Upper lobe of left lung (tissue), 6 donors: Measurements from ENCODE around the gene RAI14. TPM values are rescaled to one million over a fixed set of nuclear protein-coding genes. Genes with fewer than 3 reads are reported as not detected.

Source experiments
- ATAC-seq, 2 donors: fragments of 200-7000 bp; cut with Tn5 transposase; one replicate each; pipeline ENCODE4 v1.9.1; 2022; ENCODE audit warnings: mild to moderate bottlenecking in 2 of 2, moderate library complexity in 2 of 2; ENCODE audit not compliant: low FRiP score in 2 of 2
- DNase-seq, 2 donors: peaks; one replicate each; pipeline ENCODE4 v3.0.0-alpha.2; 2019 to 2020
- H3K27ac ChIP-seq, 4 donors: fragments of 200-600 bp; sonication (generic); one replicate each; pipeline ENCODE4 v1.5.1; 2016 to 2019
- H3K27me3 ChIP-seq, 4 donors: fragments of 200-600 bp; sonication (generic); one replicate each; pipeline ENCODE4 v1.5.1; 2017 to 2019
- H3K36me3 ChIP-seq, 4 donors: fragments of 200-600 bp; sonication (generic); one replicate each; pipeline ENCODE4 v1.5.1; 2016 to 2019
- H3K4me1 ChIP-seq, 4 donors: fragments of 200-600 bp; sonication (generic); one replicate each; pipeline ENCODE4 v1.5.1; 2018 to 2019
- H3K4me3 ChIP-seq, 4 donors: fragments of 200-600 bp; sonication (generic); one replicate each; pipeline ENCODE4 v1.5.1; 2017 to 2019; ENCODE audit warnings: mild to moderate bottlenecking in 2 of 4, moderate library complexity in 1 of 4
- H3K9me3 ChIP-seq, 4 donors: fragments of 200-600 bp; sonication (generic); one replicate each; pipeline ENCODE4 v1.5.1; 2018 to 2019
- CTCF ChIP-seq, 6 experiments: fragments of 450-650 bp in 4 of 6; fragments of 200-600 bp in 2 of 6; sonication (generic) in 2 of 6; IDR thresholded peaks; one replicate each; pipeline ENCODE4 v1.5.1; 2016 to 2019; ENCODE audit warnings: antibody characterized with exemption in 6 of 6
- EP300 ChIP-seq, 4 donors: sonication (generic); formaldehyde crosslinking; IDR thresholded peaks; one replicate each; pipeline ENCODE4 v1.5.1; 2017; ENCODE audit warnings: antibody characterized with exemption in 4 of 4, control low read depth in 2 of 4
- POLR2A ChIP-seq, 4 donors: fragments of 450-650 bp; IDR thresholded peaks; one replicate each; pipeline ENCODE4 v1.5.1; 2016 to 2017; ENCODE audit warnings: antibody characterized with exemption in 4 of 4, mild to moderate bottlenecking in 2 of 4
- POLR2AphosphoS5 ChIP-seq, 2 donors: sonication (generic); formaldehyde crosslinking; IDR thresholded peaks; one replicate each; pipeline ENCODE4 v1.5.1; 2017; ENCODE audit warnings: antibody characterized with exemption in 2 of 2
- WGBS, 2 donors: methylation state at CpG; one replicate each; pipeline ENCODE4 v1.1.5; 2017 to 2018; 5-methylcytosine and 5-hydroxymethylcytosine counted together
- total RNA-seq, 6 donors: library from RNA; depleted of rRNA in 4 of 6; stranded (reverse); fragments of >200 nt in 4 of 6; gene quantifications; one replicate each; pipeline versions ENCODE4 v1.1.0 to v1.2.1, GENCODE V29; 2016 to 2021
- donor health status: DM: no; HTN: no; CAD: no; lungs with moderate emphysema.
- donor health status: DM: no; HTN: yes; CAD: no; lungs with severe emphysema.

RAI14 gene
- total RNA-seq, 6 donors from 2014 or later = 34.0 to 88.6 (median 67.9) TPM

- no peak for ATAC-seq
- no peaks in the 10 kb centered on the region for H3K36me3 ChIP-seq
- whole genome bisulfite sequencing, 2 donors = 81 to 83% methylated on average over 1 of the region's 1 CpG
- no peak overlapping the region for H3K4me3 ChIP-seq
- H3K27ac ChIP-seq = no peak overlapping the region
- no peaks in the 10 kb centered on the region for H3K4me1 ChIP-seq
- DNase-seq = no peak
- no peaks in the 10 kb centered on the region for H3K27me3 ChIP-seq
- H3K9me3 ChIP-seq = no peaks in the 10 kb centered on the region
- no peak for TF ChIP-seq POLR2AphosphoS5 (IDR thresholded peaks at IDR 0.05)
- no peak for TF ChIP-seq EP300 (IDR thresholded peaks at IDR 0.05)
Observed at GRCh38 chr5:34869256-34869655, 213.1 kb downstream of the RAI14 start.

GRCh38 chr5:34870382-34870781 lies 214.3 kb downstream of the RAI14 start:
- Histone ChIP-seq H3K4me1 (no peaks in the 10 kb centered on the region), H3K4me3 (no peak overlapping the region), H3K27ac (no peak overlapping the region), H3K27me3 (no peaks in the 10 kb centered on the region), H3K9me3 (no peaks in the 10 kb centered on the region), H3K36me3 (no peaks in the 10 kb centered on the region)
- DNase-seq (no peak), ATAC-seq (no peak)
- WGBS, 2 donors = 91% methylated on average over 2 of the region's 2 CpGs
- TF ChIP-seq EP300 (IDR thresholded peaks at IDR 0.05) (no peak), CTCF (IDR thresholded peaks at IDR 0.05) (no peak), POLR2AphosphoS5 (IDR thresholded peaks at IDR 0.05) (no peak), POLR2A (IDR thresholded peaks at IDR 0.05) (no peak)

- Histone ChIP-seq H3K27ac (no peak overlapping the region), H3K4me1 (no peaks in the 10 kb centered on the region), H3K9me3 (peaks cover 0 to 4% (median 0%) of the 10 kb centered on the region in 4 donors), H3K4me3 (no peak overlapping the region), H3K27me3 (no peaks in the 10 kb centered on the region), H3K36me3 (no peaks in the 10 kb centered on the region)
- DNase-seq (no peak), ATAC-seq (no peak)
- TF ChIP-seq POLR2AphosphoS5 (IDR thresholded peaks at IDR 0.05) = no peak
- no peak for TF ChIP-seq EP300 (IDR thresholded peaks at IDR 0.05)
- TF ChIP-seq POLR2A (IDR thresholded peaks at IDR 0.05) = no peak
- TF ChIP-seq CTCF (IDR thresholded peaks at IDR 0.05) = no peak
Observed at GRCh38 chr5:34876275-34876674, 220.1 kb downstream of the RAI14 start.

- no peak for TF ChIP-seq EP300 (IDR thresholded peaks at IDR 0.05)
- TF ChIP-seq POLR2AphosphoS5 (IDR thresholded peaks at IDR 0.05) = no peak
- TF ChIP-seq CTCF (IDR thresholded peaks at IDR 0.05) = no peak
- no peak for TF ChIP-seq POLR2A (IDR thresholded peaks at IDR 0.05)
- no peaks in the 10 kb centered on the region for H3K27me3 ChIP-seq
- peaks cover 0 to 4% (median 0%) of the 10 kb centered on the region in 4 donors for H3K9me3 ChIP-seq
- H3K36me3 ChIP-seq = no peaks in the 10 kb centered on the region
- no peaks in the 10 kb centered on the region for H3K4me1 ChIP-seq
- ATAC-seq = no peak
- no peak for DNase-seq
- H3K4me3 ChIP-seq = no peak overlapping the region
- no peak overlapping the region for H3K27ac ChIP-seq
Observed at GRCh38 chr5:34881246-34881645, 225.1 kb downstream of the RAI14 start.

Other genes starting within 250 kb of the RAI14 start
- gene TTC23L, start 182.8 kb downstream of the RAI14 start, total RNA-seq = 1 to 10 TPM in 3 of 6 donors, under 1 TPM in 2, not detected in 1; 0.11 to 4.7 (median 1.0) TPM